Liver (tissue), 3 donors: Measurements from ENCODE around the gene LIPC.

Experiments
- FOXA1 ChIP-seq: IDR thresholded peaks from 2 replicates; pipeline ENCODE4 v1.6.1; 2016; ENCODE audit warnings: antibody characterized with exemption
- GABPA ChIP-seq, 2 donors: IDR thresholded peaks in 1 of 2; conservative IDR thresholded peaks in 1 of 2; 2 replicates each; pipeline ENCODE4 v1.6.1; 2016; ENCODE audit warnings: antibody characterized with exemption in 2 of 2, mild to moderate bottlenecking in 1 of 2, moderate library complexity in 1 of 2
- JUND ChIP-seq, 2 donors: IDR thresholded peaks; 2 replicates each; pipeline ENCODE4 v1.6.1; 2016; ENCODE audit warnings: antibody characterized with exemption in 2 of 2
- RAD21 ChIP-seq, 2 donors: IDR thresholded peaks; 2 replicates each; pipeline ENCODE4 v1.6.1; 2016; ENCODE audit warnings: antibody characterized with exemption in 2 of 2, mild to moderate bottlenecking in 2 of 2
- SP1 ChIP-seq: IDR thresholded peaks from 2 replicates; pipeline ENCODE4 v1.6.1; 2018; ENCODE audit warnings: antibody characterized with exemption, mild to moderate bottlenecking
- TF ChIP-seq, protein P1 (sequence below): fragments of 150-350 bp; IDR thresholded peaks from 2 replicates; pipeline ENCODE4 v1.5.1; 2017; ENCODE audit warnings: improper control_type of control experiment, low read depth, low read length; ENCODE audit not compliant: missing input control
- TF ChIP-seq, protein P2 (sequence below): IDR thresholded peaks from 2 replicates; pipeline ENCODE4 v1.6.1; 2016; ENCODE audit warnings: antibody characterized with exemption
- TF ChIP-seq, protein P3 (sequence below): IDR thresholded peaks from 2 replicates; pipeline ENCODE4 v1.6.1; 2016; ENCODE audit warnings: antibody characterized with exemption
- TF ChIP-seq, protein P4 (sequence below): IDR thresholded peaks from 2 replicates; pipeline ENCODE4 v1.6.1; 2016; ENCODE audit warnings: antibody characterized with exemption, mild to moderate bottlenecking
- TF ChIP-seq, protein P5 (sequence below): IDR thresholded peaks from 2 replicates; pipeline ENCODE4 v1.6.1; 2016; ENCODE audit warnings: antibody characterized with exemption
- donor health status: healthy.
- donor health status: healthy.

DNA sequence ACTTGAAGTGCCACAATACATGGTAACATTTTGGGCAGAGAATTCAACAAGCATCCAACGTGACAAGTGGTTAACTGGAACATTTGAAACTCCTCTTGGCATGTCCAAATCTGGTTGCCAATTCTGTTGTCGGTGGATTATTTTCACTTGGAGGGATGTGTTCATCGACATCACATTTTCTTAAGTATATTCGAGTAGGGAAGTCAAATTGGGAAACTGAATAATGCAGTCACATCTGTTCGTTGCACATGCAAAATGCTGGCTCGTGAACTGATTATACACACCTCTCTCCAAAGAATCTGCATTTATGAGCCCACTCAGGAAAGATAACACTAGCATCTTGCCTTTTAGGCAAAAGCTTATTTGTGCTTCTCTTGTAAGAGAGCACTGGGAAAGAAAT is 139.7 kb downstream of the LIPC start:
- TF ChIP-seq, protein P1, sequence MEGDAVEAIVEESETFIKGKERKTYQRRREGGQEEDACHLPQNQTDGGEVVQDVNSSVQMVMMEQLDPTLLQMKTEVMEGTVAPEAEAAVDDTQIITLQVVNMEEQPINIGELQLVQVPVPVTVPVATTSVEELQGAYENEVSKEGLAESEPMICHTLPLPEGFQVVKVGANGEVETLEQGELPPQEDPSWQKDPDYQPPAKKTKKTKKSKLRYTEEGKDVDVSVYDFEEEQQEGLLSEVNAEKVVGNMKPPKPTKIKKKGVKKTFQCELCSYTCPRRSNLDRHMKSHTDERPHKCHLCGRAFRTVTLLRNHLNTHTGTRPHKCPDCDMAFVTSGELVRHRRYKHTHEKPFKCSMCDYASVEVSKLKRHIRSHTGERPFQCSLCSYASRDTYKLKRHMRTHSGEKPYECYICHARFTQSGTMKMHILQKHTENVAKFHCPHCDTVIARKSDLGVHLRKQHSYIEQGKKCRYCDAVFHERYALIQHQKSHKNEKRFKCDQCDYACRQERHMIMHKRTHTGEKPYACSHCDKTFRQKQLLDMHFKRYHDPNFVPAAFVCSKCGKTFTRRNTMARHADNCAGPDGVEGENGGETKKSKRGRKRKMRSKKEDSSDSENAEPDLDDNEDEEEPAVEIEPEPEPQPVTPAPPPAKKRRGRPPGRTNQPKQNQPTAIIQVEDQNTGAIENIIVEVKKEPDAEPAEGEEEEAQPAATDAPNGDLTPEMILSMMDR = no peak
- TF ChIP-seq FOXA1 (no peak), JUND (IDR thresholded peaks at IDR 0.05) (no peak), SP1 (no peak), GABPA (IDR thresholded peaks at IDR 0.05 in 1 of 2, conservative IDR thresholded peaks at IDR 0.05 in 1 of 2) (no peak), RAD21 (IDR thresholded peaks at IDR 0.05) (no peak)
- TF ChIP-seq, protein P2, sequence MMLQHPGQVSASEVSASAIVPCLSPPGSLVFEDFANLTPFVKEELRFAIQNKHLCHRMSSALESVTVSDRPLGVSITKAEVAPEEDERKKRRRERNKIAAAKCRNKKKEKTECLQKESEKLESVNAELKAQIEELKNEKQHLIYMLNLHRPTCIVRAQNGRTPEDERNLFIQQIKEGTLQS = no peak
- TF ChIP-seq, protein P3, sequence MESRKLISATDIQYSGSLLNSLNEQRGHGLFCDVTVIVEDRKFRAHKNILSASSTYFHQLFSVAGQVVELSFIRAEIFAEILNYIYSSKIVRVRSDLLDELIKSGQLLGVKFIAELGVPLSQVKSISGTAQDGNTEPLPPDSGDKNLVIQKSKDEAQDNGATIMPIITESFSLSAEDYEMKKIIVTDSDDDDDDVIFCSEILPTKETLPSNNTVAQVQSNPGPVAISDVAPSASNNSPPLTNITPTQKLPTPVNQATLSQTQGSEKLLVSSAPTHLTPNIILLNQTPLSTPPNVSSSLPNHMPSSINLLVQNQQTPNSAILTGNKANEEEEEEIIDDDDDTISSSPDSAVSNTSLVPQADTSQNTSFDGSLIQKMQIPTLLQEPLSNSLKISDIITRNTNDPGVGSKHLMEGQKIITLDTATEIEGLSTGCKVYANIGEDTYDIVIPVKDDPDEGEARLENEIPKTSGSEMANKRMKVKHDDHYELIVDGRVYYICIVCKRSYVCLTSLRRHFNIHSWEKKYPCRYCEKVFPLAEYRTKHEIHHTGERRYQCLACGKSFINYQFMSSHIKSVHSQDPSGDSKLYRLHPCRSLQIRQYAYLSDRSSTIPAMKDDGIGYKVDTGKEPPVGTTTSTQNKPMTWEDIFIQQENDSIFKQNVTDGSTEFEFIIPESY = no peak
- TF ChIP-seq, protein P4, sequence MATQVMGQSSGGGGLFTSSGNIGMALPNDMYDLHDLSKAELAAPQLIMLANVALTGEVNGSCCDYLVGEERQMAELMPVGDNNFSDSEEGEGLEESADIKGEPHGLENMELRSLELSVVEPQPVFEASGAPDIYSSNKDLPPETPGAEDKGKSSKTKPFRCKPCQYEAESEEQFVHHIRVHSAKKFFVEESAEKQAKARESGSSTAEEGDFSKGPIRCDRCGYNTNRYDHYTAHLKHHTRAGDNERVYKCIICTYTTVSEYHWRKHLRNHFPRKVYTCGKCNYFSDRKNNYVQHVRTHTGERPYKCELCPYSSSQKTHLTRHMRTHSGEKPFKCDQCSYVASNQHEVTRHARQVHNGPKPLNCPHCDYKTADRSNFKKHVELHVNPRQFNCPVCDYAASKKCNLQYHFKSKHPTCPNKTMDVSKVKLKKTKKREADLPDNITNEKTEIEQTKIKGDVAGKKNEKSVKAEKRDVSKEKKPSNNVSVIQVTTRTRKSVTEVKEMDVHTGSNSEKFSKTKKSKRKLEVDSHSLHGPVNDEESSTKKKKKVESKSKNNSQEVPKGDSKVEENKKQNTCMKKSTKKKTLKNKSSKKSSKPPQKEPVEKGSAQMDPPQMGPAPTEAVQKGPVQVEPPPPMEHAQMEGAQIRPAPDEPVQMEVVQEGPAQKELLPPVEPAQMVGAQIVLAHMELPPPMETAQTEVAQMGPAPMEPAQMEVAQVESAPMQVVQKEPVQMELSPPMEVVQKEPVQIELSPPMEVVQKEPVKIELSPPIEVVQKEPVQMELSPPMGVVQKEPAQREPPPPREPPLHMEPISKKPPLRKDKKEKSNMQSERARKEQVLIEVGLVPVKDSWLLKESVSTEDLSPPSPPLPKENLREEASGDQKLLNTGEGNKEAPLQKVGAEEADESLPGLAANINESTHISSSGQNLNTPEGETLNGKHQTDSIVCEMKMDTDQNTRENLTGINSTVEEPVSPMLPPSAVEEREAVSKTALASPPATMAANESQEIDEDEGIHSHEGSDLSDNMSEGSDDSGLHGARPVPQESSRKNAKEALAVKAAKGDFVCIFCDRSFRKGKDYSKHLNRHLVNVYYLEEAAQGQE = no peak
- TF ChIP-seq, protein P5, sequence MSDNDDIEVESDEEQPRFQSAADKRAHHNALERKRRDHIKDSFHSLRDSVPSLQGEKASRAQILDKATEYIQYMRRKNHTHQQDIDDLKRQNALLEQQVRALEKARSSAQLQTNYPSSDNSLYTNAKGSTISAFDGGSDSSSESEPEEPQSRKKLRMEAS = no peak
